OCI-LY7 (cell line): ENCODE measurements around the gene TTC7B. TPM values are rescaled to one million over a fixed set of nuclear protein-coding genes. Genes with fewer than 3 reads are reported as not detected.

ENCODE experiments used
- BruUV-seq: library from RNA; stranded (reverse); fragments of 400-500 nt; replicated peaks from 2 replicates; lab custom pipeline; 2021; lab: Mats Ljungman, UMichigan
- CTCF ChIA-PET: fragments of 300-600 bp; sonication (Branson Sonifier 250); formaldehyde crosslinking; loops from one replicate; lab custom pipeline; 2022; ENCODE audit warnings: antibody characterized with exemption; ENCODE audit not compliant: unreplicated experiment; lab: Charles Lee
- POLR2A ChIA-PET: fragments of 300-600 bp; sonication (Branson Sonifier 250); formaldehyde crosslinking; loops from one replicate; lab custom pipeline; 2022; ENCODE audit warnings: antibody characterized with exemption; lab: Charles Lee
- DNase-seq: peaks from one replicate; pipeline ENCODE4 v3.0.0-alpha.2; 2015; ENCODE audit warnings: low spot score
- H2AFZ ChIP-seq: fragments of 200-600 bp; sonication (generic), shearing (Covaris generic); 2 replicates; pipeline ENCODE4 v1.6.1; 2014; ENCODE audit warnings: mild to moderate bottlenecking, antibody characterized with exemption, low read length, moderate library complexity
- H3K27ac ChIP-seq: fragments of 200-600 bp; sonication (generic); 2 replicates; pipeline ENCODE4 v1.5.1; 2014; ENCODE audit warnings: mixed run types, low read depth, mild to moderate bottlenecking, moderate library complexity, low read length, inconsistent platforms; ENCODE audit not compliant: poor library complexity, severe bottlenecking
- H3K36me3 ChIP-seq: fragments of 200-600 bp; sonication (generic); 2 replicates; pipeline ENCODE4 v1.6.1; 2014; ENCODE audit warnings: mild to moderate bottlenecking, antibody characterized with exemption, low read length, moderate library complexity, mixed read lengths; ENCODE audit not compliant: insufficient read depth
- H3K4me1 ChIP-seq: fragments of 200-600 bp; sonication (generic); 2 replicates; pipeline ENCODE4 v1.5.1; 2014; ENCODE audit warnings: mild to moderate bottlenecking, low read length; ENCODE audit not compliant: insufficient read depth, poor library complexity, severe bottlenecking
- H3K4me2 ChIP-seq: fragments of 200-600 bp; sonication (generic); 2 replicates; pipeline ENCODE4 v1.6.1; 2014; ENCODE audit warnings: mild to moderate bottlenecking, low read length
- H3K4me3 ChIP-seq: fragments of 200-600 bp; sonication (generic); 2 replicates; pipeline ENCODE4 v1.5.1; 2014; ENCODE audit warnings: mild to moderate bottlenecking, low read depth, low read length; ENCODE audit not compliant: poor library complexity, severe bottlenecking
- H3K79me2 ChIP-seq: fragments of 200-600 bp; sonication (generic); 2 replicates; pipeline ENCODE4 v1.6.1; 2016; ENCODE audit warnings: low read depth, mild to moderate bottlenecking, low read length, moderate library complexity, mixed read lengths; ENCODE audit not compliant: insufficient read depth
- H3K9me2 ChIP-seq: fragments of 200-600 bp; sonication (generic); 2 replicates; pipeline ENCODE4 v1.6.1; 2016; ENCODE audit warnings: mild to moderate bottlenecking, low read length, mixed read lengths; ENCODE audit not compliant: insufficient read depth
- H3K9me3 ChIP-seq: fragments of 200-600 bp; sonication (generic); 2 replicates; pipeline ENCODE4 v1.6.1; 2014; ENCODE audit warnings: mild to moderate bottlenecking, mixed run types, low read length, mixed read lengths
- H4K20me1 ChIP-seq: fragments of 200-600 bp; sonication (generic); 2 replicates; pipeline ENCODE4 v1.6.1; 2014; ENCODE audit warnings: mild to moderate bottlenecking, antibody characterized with exemption, low read length, moderate library complexity, mixed read lengths; ENCODE audit not compliant: insufficient read depth
- EZH2phosphoT487 ChIP-seq: fragments of 200-600 bp; sonication (generic); IDR thresholded peaks from 2 replicates; pipeline ENCODE4 v1.6.1; 2018; ENCODE audit warnings: low read depth, borderline replicate concordance, mild to moderate bottlenecking, mixed run types, antibody characterized with exemption, low read length, moderate library complexity, mixed read lengths
- intact Hi-C: fragments of 100-400 bp; cut with micrococcal nuclease; formaldehyde crosslinking; loops from one replicate; pipeline ENCODE4 v1.10.0; 2022; ENCODE audit not compliant: unreplicated experiment
- total RNA-seq, 2 experiments: library from RNA; depleted of rRNA in 1 of 2; stranded (reverse); fragments of >200 nt in 1 of 2; shearing (Covaris generic) in 1 of 2; gene quantifications; 2 replicates each; pipeline ENCODE4 v1.2.3, GENCODE V29; 2014 to 2022
- TF ChIP-seq, protein P1 (sequence below): fragments of 200-600 bp; sonication (generic); conservative IDR thresholded peaks from 2 replicates; pipeline ENCODE4 v1.5.1; 2014; ENCODE audit warnings: mild to moderate bottlenecking, antibody characterized with exemption, low read length, moderate library complexity, mixed read lengths

The TTC7B gene
- total RNA-seq, 2 experiments from 2014 or later, result 0.19 to 0.51 TPM

DNA sequence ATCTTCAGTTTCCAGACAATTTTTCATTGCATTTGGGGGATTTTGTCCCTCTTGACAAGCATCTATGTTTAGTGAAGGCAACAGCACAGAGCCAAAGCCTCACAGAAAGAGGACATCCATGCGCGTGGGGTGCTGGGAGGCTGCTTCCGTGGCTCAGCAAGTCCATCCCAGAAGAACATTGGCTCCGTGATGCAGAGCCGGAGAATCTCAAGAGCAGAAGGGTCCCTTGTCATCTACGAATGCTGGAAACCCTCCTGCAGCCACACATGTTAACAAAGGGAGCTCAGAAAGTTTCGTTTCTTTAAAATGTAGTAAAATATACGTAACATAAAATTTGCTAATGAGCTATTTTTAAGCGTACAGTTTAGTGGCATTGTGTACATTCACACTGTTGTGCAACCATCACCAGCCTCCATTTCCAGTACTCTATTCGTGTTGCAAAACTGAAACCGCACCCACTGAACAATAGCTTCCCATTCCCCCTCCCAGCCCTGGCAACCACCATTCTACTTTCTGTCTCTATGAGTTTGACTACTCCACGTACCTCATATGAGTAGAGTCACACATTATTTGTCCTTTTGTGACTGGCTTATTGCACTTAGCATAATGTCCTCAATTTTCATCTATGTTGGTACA is 185.9 kb downstream of the TTC7B start:
- Histone ChIP-seq H4K20me1 (no peaks in the 10 kb centered on the region), H3K4me3 (no peak overlapping the region), H2AFZ (no peak overlapping the region), H3K79me2 (no peaks in the 10 kb centered on the region), H3K9me2 (no peaks in the 10 kb centered on the region), H3K27ac (no peak overlapping the region), H3K36me3 (no peaks in the 10 kb centered on the region), H3K9me3 (no peaks in the 10 kb centered on the region), H3K4me1 (peaks cover 7% of the 10 kb centered on the region), H3K4me2 (no peak overlapping the region)
- no TSS peak for BruUV-seq
- no peak for DNase-seq
- TF ChIP-seq EZH2phosphoT487, result no peak
- TF ChIP-seq, protein P1, sequence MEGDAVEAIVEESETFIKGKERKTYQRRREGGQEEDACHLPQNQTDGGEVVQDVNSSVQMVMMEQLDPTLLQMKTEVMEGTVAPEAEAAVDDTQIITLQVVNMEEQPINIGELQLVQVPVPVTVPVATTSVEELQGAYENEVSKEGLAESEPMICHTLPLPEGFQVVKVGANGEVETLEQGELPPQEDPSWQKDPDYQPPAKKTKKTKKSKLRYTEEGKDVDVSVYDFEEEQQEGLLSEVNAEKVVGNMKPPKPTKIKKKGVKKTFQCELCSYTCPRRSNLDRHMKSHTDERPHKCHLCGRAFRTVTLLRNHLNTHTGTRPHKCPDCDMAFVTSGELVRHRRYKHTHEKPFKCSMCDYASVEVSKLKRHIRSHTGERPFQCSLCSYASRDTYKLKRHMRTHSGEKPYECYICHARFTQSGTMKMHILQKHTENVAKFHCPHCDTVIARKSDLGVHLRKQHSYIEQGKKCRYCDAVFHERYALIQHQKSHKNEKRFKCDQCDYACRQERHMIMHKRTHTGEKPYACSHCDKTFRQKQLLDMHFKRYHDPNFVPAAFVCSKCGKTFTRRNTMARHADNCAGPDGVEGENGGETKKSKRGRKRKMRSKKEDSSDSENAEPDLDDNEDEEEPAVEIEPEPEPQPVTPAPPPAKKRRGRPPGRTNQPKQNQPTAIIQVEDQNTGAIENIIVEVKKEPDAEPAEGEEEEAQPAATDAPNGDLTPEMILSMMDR, result no peak
- POLR2A ChIA-PET, result interaction anchor here (0.6 kb wide), 1 partner anchor 1866 kb away, joined by 3 read pairs; no protein-coding TSS in a partner anchor
- intact Hi-C loops, result no loop called here
- CTCF ChIA-PET, result no interaction called here

DNA sequence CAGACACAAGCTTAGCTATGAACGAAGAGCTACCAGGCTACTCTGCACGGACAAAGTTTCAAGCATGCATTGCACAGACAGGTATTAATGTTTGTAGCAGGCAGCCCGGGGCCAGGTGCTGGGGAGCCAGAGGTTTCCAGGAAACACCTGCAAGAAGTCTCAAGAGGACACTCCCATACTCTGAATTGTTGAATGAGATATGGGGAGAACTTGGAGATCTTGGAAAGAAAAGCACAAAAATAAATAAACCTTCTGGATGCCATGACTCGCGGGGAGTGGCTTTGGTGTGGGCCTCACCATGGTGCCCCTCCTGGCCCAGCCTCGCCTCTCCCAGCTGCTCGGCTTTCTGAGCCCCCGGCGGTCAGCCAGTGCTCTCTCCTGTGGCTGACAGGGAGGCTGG is 186.8 kb downstream of the TTC7B start:
- BruUV-seq, result no TSS peak
- Histone ChIP-seq H3K27ac (no peak overlapping the region), H3K4me1 (peaks cover 7% of the 10 kb centered on the region), H2AFZ (no peak overlapping the region), H3K9me3 (no peaks in the 10 kb centered on the region), H3K79me2 (no peaks in the 10 kb centered on the region), H3K4me2 (no peak overlapping the region), H3K9me2 (no peaks in the 10 kb centered on the region), H3K36me3 (no peaks in the 10 kb centered on the region), H4K20me1 (no peaks in the 10 kb centered on the region), H3K4me3 (no peak overlapping the region)
- ChIA-PET POLR2A (interaction anchor here (0.5 to 0.6 kb wide), 2 partner anchors 392 to 428 kb away, joined by 3 read pairs; no protein-coding TSS in a partner anchor), CTCF (no interaction called here)
- TF ChIP-seq, protein P1, result no peak
- TF ChIP-seq EZH2phosphoT487, result no peak
- intact Hi-C loops, result no loop called here
- no peak for DNase-seq

DNA sequence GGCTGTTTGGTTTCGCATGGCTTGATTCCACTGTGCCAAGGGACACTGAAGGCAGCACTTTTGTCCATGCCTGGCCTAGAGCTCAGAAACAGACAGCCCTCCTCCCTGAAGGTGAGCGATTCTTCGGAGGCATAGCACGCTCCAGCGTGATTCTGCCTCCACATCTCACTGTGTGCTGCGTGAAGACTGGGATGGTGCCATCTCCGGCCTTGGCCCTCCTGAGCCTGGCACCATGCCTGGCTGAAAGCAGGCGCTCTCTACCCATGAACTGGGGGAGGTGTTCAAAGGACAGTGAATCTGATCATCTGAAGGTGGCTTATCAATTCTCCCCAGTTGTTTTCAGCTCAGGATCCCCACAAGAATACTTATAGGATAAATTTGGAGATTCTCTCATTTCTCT is 187.4 kb downstream of the TTC7B start:
- no peak for DNase-seq
- Histone ChIP-seq H3K9me2 (no peaks in the 10 kb centered on the region), H3K9me3 (no peaks in the 10 kb centered on the region), H2AFZ (no peak overlapping the region), H3K4me3 (no peak overlapping the region), H4K20me1 (no peaks in the 10 kb centered on the region), H3K79me2 (no peaks in the 10 kb centered on the region), H3K36me3 (no peaks in the 10 kb centered on the region), H3K4me2 (no peak overlapping the region), H3K27ac (no peak overlapping the region), H3K4me1 (peaks cover 7% of the 10 kb centered on the region)
- CTCF ChIA-PET, result no interaction called here
- BruUV-seq, result no TSS peak
- POLR2A ChIA-PET, result interaction anchor here (0.5 kb wide), 1 partner anchor 13 kb away, joined by 3 read pairs; no protein-coding TSS in a partner anchor
- no peak for TF ChIP-seq EZH2phosphoT487
- TF ChIP-seq, protein P1, result no peak
- intact Hi-C loops, result no loop called here
